WTC11 (cell line): ENCODE data around the gene CASQ2. TPM values are rescaled to one million over a fixed set of nuclear protein-coding genes. Genes with fewer than 3 reads are reported as not detected.
A peak's percentile ranks its signal among the peaks of the same experiment; 100 is the strongest.

Experiments used
- ATAC-seq: fragments of 200-7000 bp; cut with Tn5 transposase; 2 replicates; pipeline ENCODE4 v1.10.0; 2021; ENCODE audit warnings: mild to moderate bottlenecking, moderate library complexity
- CTCF ChIA-PET: fragments of 300-600 bp; sonication (Branson Sonifier 250); formaldehyde crosslinking; loops from one replicate; lab custom pipeline; 2021; ENCODE audit warnings: antibody characterized with exemption; lab: Charles Lee
- POLR2A ChIA-PET: fragments of 350-600 bp; sonication (Branson Sonifier 250); formaldehyde crosslinking; loops from one replicate; lab custom pipeline; 2021; ENCODE audit warnings: antibody characterized with exemption; lab: Charles Lee
- DNase-seq: peaks from one replicate; pipeline ENCODE4 v3.0.0; 2021; ENCODE audit warnings: low spot score
- H3K27ac Mint-ChIP-seq: 2 replicates; pipeline ENCODE4 v1.8.0; 2021; ENCODE audit warnings: mixed read lengths
- H3K27me3 Mint-ChIP-seq: 2 replicates; pipeline ENCODE4 v1.8.0; 2021; ENCODE audit warnings: low read depth, mild to moderate bottlenecking, moderate library complexity, mixed read lengths
- H3K36me3 Mint-ChIP-seq: 2 replicates; pipeline ENCODE4 v1.8.0; 2021; ENCODE audit warnings: mixed read lengths
- H3K4me1 Mint-ChIP-seq: 2 replicates; pipeline ENCODE4 v1.8.0; 2022; ENCODE audit warnings: mixed read lengths
- H3K4me3 Mint-ChIP-seq: 2 replicates; pipeline ENCODE4 v1.8.0; 2021; ENCODE audit warnings: mild to moderate bottlenecking, moderate library complexity, mixed read lengths
- H3K9me3 Mint-ChIP-seq: 2 replicates; pipeline ENCODE4 v1.8.0; 2021; ENCODE audit warnings: mixed read lengths
- CREM ChIP-seq: sonication (generic); formaldehyde crosslinking; IDR thresholded peaks from 2 replicates; pipeline ENCODE4 v1.8.1; 2022; ENCODE audit warnings: mild to moderate bottlenecking, missing genetic modification reagents, moderate library complexity
- ETV6 ChIP-seq: sonication (generic); formaldehyde crosslinking; IDR thresholded peaks from 2 replicates; pipeline ENCODE4 v1.8.1; 2022; ENCODE audit warnings: mild to moderate bottlenecking, missing genetic modification reagents
- FOXJ3 ChIP-seq: sonication (generic); formaldehyde crosslinking; IDR thresholded peaks from 2 replicates; pipeline ENCODE4 v1.9.0; 2021; ENCODE audit warnings: missing genetic modification reagents, mild to moderate bottlenecking, borderline replicate concordance
- FOXK1 ChIP-seq: sonication (generic); formaldehyde crosslinking; IDR thresholded peaks from 2 replicates; pipeline ENCODE4 v1.8.0; 2022; ENCODE audit warnings: mild to moderate bottlenecking, moderate library complexity, missing genetic modification reagents
- KAT7 ChIP-seq: sonication (generic); formaldehyde crosslinking; IDR thresholded peaks from 2 replicates; pipeline ENCODE4 v1.8.1; 2023; ENCODE audit warnings: missing genetic modification reagents, mild to moderate bottlenecking, borderline replicate concordance
- MAX ChIP-seq: sonication (generic); formaldehyde crosslinking; IDR thresholded peaks from 2 replicates; pipeline ENCODE4 v1.8.0; 2022; ENCODE audit warnings: mild to moderate bottlenecking, missing genetic modification reagents
- MXD4 ChIP-seq: fragments of 250-450 bp; sonication (Bioruptor Pico); IDR thresholded peaks from 2 replicates; pipeline ENCODE4 v1.8.0; 2021; ENCODE audit warnings: mild to moderate bottlenecking, moderate library complexity, borderline replicate concordance
- NR3C1 ChIP-seq: sonication (generic); formaldehyde crosslinking; conservative IDR thresholded peaks from 2 replicates; pipeline ENCODE4 v1.8.1; 2023; ENCODE audit warnings: low read depth, mild to moderate bottlenecking, missing genetic modification reagents
- OVOL2 ChIP-seq: fragments of 250-450 bp; sonication (Bioruptor Pico); IDR thresholded peaks from 2 replicates; pipeline ENCODE4 v1.9.0; 2021; ENCODE audit warnings: mild to moderate bottlenecking, borderline replicate concordance
- RELA ChIP-seq: sonication (generic); formaldehyde crosslinking; IDR thresholded peaks from 2 replicates; pipeline ENCODE4 v1.8.1; 2022; ENCODE audit warnings: missing genetic modification reagents, mild to moderate bottlenecking, borderline replicate concordance
- SMAD4 ChIP-seq: sonication (generic); formaldehyde crosslinking; IDR thresholded peaks from 2 replicates; pipeline ENCODE4 v1.8.0; 2022; ENCODE audit warnings: mild to moderate bottlenecking, missing genetic modification reagents
- TCF7 ChIP-seq: sonication (generic); formaldehyde crosslinking; IDR thresholded peaks from 2 replicates; pipeline ENCODE4 v1.8.0; 2022; ENCODE audit warnings: mild to moderate bottlenecking, low read depth, missing genetic modification reagents, moderate library complexity
- TEAD1 ChIP-seq: sonication (generic); formaldehyde crosslinking; IDR thresholded peaks from 2 replicates; pipeline ENCODE4 v1.8.0; 2022; ENCODE audit warnings: mild to moderate bottlenecking, missing genetic modification reagents
- ZNF317 ChIP-seq: sonication (generic); formaldehyde crosslinking; IDR thresholded peaks from 2 replicates; pipeline ENCODE4 v1.8.1; 2023; ENCODE audit warnings: low read depth, mild to moderate bottlenecking, moderate library complexity, missing genetic modification reagents, borderline replicate concordance
- ZNF423 ChIP-seq: fragments of 250-450 bp; sonication (Bioruptor Pico); IDR thresholded peaks from 2 replicates; pipeline ENCODE4 v2.1.2; 2022; ENCODE audit warnings: mild to moderate bottlenecking, moderate library complexity
- total RNA-seq: library from RNA; stranded (reverse); gene quantifications from 3 replicates; pipeline ENCODE4 v1.2.3, GENCODE V29; 2021
- TF ChIP-seq, protein P1 (sequence below): sonication (generic); formaldehyde crosslinking; IDR thresholded peaks from 2 replicates; pipeline ENCODE4 v1.8.0; 2022; ENCODE audit warnings: missing genetic modification reagents
- TF ChIP-seq, protein P2 (sequence below): sonication (generic); formaldehyde crosslinking; IDR thresholded peaks from 2 replicates; pipeline ENCODE4 v1.8.0; 2022; ENCODE audit warnings: mild to moderate bottlenecking, missing genetic modification reagents
- TF ChIP-seq, protein P3 (sequence below): fragments of 250-450 bp; sonication (Bioruptor Pico); IDR thresholded peaks from 2 replicates; pipeline ENCODE4 v1.9.0; 2021; ENCODE audit warnings: mild to moderate bottlenecking
- TF ChIP-seq, protein P4 (sequence below): fragments of 200-600 bp; IDR thresholded peaks from 2 replicates; pipeline ENCODE4 v1.8.0; 2022; ENCODE audit warnings: antibody characterized with exemption
- TF ChIP-seq, protein P5 (sequence below): fragments of 250-450 bp; sonication (Bioruptor Pico); conservative IDR thresholded peaks from 2 replicates; pipeline ENCODE4 v1.9.0; 2021; ENCODE audit warnings: mild to moderate bottlenecking

The CASQ2 gene
- total RNA-seq, 1 experiment from 2014 or later: not detected

DNA sequence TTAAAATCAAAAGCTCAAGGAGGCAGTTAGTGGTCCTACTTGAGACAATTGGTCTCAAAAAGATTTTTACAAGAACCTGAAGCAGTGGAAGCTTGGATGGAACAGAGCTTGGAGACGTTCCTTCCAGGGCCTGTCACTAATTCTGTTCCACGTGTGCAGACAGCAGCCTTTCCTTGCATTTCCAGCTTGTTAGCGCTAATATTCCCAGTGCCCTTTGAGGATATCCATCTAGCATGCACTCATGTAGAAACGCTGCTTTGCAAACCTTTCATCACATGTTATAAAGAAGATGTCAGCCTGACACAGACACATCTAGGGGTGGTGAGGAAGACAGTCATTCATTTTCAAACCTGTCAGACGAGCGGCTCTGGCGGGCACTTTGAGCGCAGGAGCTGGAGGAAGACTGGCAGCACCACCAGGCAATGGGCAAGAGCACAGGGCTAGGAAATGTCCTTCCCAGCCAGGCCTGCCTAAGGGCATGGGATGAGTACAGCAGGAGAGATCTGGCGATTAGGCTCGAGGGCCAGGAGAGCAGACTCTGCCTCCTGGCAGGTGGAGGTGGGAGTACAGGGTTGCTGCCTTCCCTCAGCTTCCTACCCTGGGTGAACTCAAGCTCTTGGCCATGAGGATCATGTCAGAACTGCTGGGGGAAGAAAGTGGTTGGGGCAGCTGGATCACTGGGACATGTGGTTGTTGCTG, 55.5 kb downstream of the CASQ2 start:
- Mint-ChIP-seq H3K4me3 (no peak overlapping the region), H3K27me3 (peaks cover 3% of the 10 kb centered on the region; the same call in 1 of the 2 replicates), H3K27ac (no peak overlapping the region), H3K4me1 (peaks cover 20% of the 10 kb centered on the region), H3K36me3 (no peaks in the 10 kb centered on the region), H3K9me3 (no peaks in the 10 kb centered on the region)
- ATAC-seq (peak; percentile 60), DNase-seq (no peak)
- TF ChIP-seq KAT7 (CRISPR knock-in tag) (no peak), FOXJ3 (CRISPR knock-in tag) (no peak), MAX (CRISPR knock-in tag) (no peak), NR3C1 (CRISPR knock-in tag) (no peak), ETV6 (no peak), FOXK1 (no peak)
- TF ChIP-seq, protein P1, sequence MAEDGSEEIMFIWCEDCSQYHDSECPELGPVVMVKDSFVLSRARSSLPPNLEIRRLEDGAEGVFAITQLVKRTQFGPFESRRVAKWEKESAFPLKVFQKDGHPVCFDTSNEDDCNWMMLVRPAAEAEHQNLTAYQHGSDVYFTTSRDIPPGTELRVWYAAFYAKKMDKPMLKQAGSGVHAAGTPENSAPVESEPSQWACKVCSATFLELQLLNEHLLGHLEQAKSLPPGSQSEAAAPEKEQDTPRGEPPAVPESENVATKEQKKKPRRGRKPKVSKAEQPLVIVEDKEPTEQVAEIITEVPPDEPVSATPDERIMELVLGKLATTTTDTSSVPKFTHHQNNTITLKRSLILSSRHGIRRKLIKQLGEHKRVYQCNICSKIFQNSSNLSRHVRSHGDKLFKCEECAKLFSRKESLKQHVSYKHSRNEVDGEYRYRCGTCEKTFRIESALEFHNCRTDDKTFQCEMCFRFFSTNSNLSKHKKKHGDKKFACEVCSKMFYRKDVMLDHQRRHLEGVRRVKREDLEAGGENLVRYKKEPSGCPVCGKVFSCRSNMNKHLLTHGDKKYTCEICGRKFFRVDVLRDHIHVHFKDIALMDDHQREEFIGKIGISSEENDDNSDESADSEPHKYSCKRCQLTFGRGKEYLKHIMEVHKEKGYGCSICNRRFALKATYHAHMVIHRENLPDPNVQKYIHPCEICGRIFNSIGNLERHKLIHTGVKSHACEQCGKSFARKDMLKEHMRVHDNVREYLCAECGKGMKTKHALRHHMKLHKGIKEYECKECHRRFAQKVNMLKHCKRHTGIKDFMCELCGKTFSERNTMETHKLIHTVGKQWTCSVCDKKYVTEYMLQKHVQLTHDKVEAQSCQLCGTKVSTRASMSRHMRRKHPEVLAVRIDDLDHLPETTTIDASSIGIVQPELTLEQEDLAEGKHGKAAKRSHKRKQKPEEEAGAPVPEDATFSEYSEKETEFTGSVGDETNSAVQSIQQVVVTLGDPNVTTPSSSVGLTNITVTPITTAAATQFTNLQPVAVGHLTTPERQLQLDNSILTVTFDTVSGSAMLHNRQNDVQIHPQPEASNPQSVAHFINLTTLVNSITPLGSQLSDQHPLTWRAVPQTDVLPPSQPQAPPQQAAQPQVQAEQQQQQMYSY (CRISPR knock-in tag): no peak
- ChIA-PET POLR2A (interaction anchor here (0.9 kb wide), 1 partner anchor 27 kb away, joined by 6 read pairs; no protein-coding TSS in a partner anchor), CTCF (interaction anchor here (1.0 to 7.4 kb wide), 7 partner anchors 8 to 308 kb away, joined by 3 to 88 read pairs (median 7); no protein-coding TSS in a partner anchor)

DNA sequence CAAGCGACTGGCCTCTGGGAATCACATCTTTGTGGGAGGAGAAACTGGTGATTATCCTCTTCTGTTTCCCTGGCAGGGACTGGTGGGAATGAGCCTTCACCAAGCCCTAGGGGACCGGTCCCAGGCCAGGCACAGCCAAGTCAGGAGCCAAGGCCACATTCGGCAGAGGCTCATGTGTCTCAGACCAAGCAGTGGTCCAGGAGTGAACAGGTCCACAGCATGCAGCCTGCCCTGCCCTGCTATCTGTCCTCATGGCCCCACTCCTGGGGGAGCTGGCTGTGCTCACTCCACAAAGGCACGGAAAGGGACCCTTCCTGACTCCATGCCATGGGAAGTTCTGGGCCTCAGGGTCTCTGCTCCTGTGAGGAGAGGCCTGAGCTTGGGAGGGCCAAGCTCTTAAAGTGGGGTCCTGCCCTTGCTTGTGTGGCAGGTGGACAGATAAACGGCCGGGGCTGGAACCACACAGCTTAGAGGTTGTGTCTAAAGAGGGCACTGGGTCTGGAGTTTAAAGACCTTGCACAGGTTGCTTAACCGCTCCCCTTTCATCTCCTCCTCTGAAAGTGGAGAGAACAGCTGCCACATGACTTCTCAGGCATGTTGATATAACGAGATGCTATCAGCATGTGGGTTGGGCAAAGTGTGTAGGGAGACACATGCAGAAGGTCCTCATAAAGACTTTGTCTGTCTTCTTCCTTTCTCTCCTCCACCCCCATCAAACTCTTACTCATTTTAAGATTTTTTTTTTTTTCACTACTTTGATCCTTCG, 57.5 kb downstream of the CASQ2 start:
- H3K27me3 Mint-ChIP-seq: no peaks in the 10 kb centered on the region
- ChIA-PET CTCF (interaction anchor here (1.4 kb wide), 1 partner anchor 103 kb away, joined by 8 read pairs; no protein-coding TSS in a partner anchor), POLR2A (no interaction called here)
- no peaks in the 10 kb centered on the region for H3K9me3 Mint-ChIP-seq
- no peak overlapping the region for H3K27ac Mint-ChIP-seq
- H3K4me1 Mint-ChIP-seq: peaks cover 15% of the 10 kb centered on the region
- H3K36me3 Mint-ChIP-seq: no peaks in the 10 kb centered on the region
- DNase-seq (no peak), ATAC-seq (no peak)
- H3K4me3 Mint-ChIP-seq: no peak overlapping the region
- TF ChIP-seq ZNF317: no peak
- TF ChIP-seq, protein P1 (CRISPR knock-in tag): no peak
- TF ChIP-seq, protein P2, sequence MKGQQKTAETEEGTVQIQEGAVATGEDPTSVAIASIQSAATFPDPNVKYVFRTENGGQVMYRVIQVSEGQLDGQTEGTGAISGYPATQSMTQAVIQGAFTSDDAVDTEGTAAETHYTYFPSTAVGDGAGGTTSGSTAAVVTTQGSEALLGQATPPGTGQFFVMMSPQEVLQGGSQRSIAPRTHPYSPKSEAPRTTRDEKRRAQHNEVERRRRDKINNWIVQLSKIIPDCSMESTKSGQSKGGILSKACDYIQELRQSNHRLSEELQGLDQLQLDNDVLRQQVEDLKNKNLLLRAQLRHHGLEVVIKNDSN (CRISPR knock-in tag): no peak
- TF ChIP-seq TCF7 (CRISPR knock-in tag): no peak
- TF ChIP-seq, protein P3, sequence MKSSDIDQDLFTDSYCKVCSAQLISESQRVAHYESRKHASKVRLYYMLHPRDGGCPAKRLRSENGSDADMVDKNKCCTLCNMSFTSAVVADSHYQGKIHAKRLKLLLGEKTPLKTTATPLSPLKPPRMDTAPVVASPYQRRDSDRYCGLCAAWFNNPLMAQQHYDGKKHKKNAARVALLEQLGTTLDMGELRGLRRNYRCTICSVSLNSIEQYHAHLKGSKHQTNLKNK (CRISPR knock-in tag): no peak
- TF ChIP-seq CREM (CRISPR knock-in tag): no peak
- no peak for TF ChIP-seq TEAD1 (CRISPR knock-in tag)
- TF ChIP-seq ZNF423: no peak
- TF ChIP-seq, protein P4, sequence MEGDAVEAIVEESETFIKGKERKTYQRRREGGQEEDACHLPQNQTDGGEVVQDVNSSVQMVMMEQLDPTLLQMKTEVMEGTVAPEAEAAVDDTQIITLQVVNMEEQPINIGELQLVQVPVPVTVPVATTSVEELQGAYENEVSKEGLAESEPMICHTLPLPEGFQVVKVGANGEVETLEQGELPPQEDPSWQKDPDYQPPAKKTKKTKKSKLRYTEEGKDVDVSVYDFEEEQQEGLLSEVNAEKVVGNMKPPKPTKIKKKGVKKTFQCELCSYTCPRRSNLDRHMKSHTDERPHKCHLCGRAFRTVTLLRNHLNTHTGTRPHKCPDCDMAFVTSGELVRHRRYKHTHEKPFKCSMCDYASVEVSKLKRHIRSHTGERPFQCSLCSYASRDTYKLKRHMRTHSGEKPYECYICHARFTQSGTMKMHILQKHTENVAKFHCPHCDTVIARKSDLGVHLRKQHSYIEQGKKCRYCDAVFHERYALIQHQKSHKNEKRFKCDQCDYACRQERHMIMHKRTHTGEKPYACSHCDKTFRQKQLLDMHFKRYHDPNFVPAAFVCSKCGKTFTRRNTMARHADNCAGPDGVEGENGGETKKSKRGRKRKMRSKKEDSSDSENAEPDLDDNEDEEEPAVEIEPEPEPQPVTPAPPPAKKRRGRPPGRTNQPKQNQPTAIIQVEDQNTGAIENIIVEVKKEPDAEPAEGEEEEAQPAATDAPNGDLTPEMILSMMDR: no peak
- TF ChIP-seq OVOL2 (CRISPR knock-in tag): no peak
- TF ChIP-seq, protein P5, sequence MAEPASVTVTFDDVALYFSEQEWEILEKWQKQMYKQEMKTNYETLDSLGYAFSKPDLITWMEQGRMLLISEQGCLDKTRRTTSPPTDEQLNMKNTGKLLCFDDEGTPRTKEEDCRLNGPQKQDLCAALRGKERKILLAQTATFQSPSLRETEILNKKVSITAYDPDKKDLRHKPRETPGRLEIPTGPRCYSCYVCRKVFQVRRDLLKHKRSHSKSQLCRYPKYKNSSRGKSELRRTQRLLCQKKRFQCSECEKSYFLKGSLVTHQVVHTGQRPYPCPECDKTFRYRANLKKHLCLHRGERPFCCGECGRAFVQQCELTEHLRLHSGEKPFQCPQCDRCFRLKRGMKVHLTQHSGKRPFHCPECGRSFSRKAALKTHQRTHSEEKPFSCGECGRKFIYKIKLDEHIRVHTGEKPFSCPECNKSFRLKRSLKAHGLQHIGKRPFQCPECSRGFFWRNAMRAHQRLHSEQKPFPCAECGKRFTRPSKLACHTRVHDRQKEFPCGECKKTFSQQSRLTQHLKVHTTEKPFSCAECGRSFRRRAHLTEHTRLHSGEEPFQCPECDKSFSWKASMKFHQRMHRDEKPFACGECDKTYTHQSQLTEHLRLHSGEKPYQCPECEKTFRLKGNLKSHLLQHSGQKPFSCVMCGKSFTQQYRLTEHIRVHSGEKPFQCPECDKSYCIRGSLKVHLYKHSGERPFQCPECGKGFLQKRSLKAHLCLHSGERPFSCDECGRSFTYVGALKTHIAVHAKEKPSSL (CRISPR knock-in tag): no peak
- no peak for TF ChIP-seq MXD4 (CRISPR knock-in tag)
- no peak for TF ChIP-seq ETV6
- TF ChIP-seq SMAD4 (CRISPR knock-in tag): no peak
- TF ChIP-seq RELA (CRISPR knock-in tag): no peak
